ENCODE measurements around the gene BIRC5.

BIRC5 gene

GRCh38 chr17:78268951-78269905, 55.2 kb downstream of the BIRC5 start:
- no peak for DNase-seq (ENCODE audit: low spot score)

GRCh38 chr17:78269955-78270381, 55.9 kb downstream of the BIRC5 start:
- DNase-seq (ENCODE audit: low spot score): no peak

More at GRCh38 chr17:78268951-78269905, 55.2 kb downstream of the BIRC5 start:
- in situ Hi-C loops (cut with MboI; ENCODE audit: low pct_unique_long_range_greater_than_20kb, low sequenced_read_pairs, unreplicated experiment): no loop called here
- TF ChIP-seq, protein P1, sequence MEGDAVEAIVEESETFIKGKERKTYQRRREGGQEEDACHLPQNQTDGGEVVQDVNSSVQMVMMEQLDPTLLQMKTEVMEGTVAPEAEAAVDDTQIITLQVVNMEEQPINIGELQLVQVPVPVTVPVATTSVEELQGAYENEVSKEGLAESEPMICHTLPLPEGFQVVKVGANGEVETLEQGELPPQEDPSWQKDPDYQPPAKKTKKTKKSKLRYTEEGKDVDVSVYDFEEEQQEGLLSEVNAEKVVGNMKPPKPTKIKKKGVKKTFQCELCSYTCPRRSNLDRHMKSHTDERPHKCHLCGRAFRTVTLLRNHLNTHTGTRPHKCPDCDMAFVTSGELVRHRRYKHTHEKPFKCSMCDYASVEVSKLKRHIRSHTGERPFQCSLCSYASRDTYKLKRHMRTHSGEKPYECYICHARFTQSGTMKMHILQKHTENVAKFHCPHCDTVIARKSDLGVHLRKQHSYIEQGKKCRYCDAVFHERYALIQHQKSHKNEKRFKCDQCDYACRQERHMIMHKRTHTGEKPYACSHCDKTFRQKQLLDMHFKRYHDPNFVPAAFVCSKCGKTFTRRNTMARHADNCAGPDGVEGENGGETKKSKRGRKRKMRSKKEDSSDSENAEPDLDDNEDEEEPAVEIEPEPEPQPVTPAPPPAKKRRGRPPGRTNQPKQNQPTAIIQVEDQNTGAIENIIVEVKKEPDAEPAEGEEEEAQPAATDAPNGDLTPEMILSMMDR (IDR thresholded peaks at IDR 0.05; ENCODE audit: extremely low read depth, insufficient read depth, missing control alignments): no peak

DNA sequence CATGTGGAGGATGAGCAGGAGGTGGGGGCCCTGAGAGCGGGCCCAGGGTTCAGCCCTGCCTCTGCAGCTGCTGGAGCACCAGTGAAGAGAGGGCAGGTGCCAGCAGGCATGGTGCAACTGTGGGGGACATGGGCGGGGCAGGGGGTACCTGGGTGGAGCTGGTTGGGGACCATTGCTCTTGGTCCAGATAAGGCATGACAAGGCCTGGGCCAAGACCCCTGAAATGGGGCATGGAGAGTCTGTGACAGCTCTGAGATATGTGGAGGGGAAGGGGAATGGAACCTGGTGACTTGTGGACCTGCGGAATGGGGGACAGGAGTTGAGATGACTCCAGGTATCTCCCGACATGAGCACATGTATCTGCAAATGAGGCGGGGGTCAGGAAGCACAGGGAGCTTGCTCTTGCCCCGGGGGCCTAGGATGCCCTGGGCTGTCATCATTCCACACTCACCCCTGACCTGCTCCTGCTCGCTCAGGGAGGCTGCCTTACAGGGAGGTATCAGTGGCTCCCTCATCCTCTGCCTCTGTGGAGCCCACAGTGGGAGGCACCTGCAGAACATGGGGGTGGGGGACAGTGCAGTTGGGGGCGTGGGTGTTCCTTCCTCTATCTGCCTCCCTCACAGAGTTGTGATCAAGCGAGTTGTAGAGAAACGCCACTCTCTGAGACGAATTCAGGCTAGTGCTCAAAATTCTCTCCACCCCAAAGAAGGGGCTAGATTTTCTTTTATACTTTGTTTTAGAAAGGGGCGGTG, 57.5 kb downstream of the BIRC5 start:
- DNase-seq (ENCODE audit: low spot score): no peak
- in situ Hi-C loops (cut with MboI; ENCODE audit: low pct_unique_long_range_greater_than_20kb, low sequenced_read_pairs, unreplicated experiment): no loop called here
- TF ChIP-seq, protein P1 (IDR thresholded peaks at IDR 0.05; ENCODE audit: extremely low read depth, insufficient read depth, missing control alignments): no peak

More at GRCh38 chr17:78269955-78270381, 55.9 kb downstream of the BIRC5 start:
- TF ChIP-seq, protein P1 (IDR thresholded peaks at IDR 0.05; ENCODE audit: extremely low read depth, insufficient read depth, missing control alignments): no peak
- in situ Hi-C loops (cut with MboI; ENCODE audit: low pct_unique_long_range_greater_than_20kb, low sequenced_read_pairs, unreplicated experiment): no loop called here

DNA sequence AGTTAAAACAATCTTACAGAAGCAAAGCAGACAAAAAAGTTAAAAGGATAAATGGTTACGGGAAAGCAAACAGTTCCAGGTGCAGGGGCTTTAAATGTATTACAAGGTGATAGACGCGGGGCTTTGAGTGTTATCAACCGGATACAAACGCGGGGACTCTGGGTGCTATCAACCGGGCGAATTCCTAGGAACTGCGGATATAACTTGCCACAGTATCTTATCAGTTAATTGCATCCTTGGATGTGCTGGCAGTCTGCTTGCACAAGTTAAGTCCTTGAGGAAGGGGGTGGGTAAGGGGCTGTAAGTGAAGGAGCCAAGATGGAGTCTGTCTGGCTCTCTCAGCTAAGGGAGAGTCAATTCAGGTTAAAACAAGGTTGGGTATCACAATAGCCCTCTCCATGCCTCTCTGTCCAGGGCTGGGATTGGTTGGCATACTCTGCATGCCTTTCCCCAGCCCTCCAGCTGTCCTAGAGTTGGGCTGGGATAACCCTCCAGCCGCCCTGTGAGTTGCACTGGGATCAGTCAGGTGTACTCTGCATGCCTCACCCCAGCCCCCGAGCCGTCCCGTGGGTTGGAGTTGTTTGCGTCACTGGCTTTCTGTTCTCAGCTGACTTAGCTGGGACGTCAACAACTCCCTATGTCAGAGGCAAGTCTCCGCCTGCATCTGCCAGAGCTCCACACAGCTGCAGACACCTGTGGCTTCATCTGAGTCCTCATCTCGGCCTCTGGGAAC, 58.3 kb downstream of the BIRC5 start:
- DNase-seq (ENCODE audit: low spot score): no peak
- in situ Hi-C loops (cut with MboI; ENCODE audit: low pct_unique_long_range_greater_than_20kb, low sequenced_read_pairs, unreplicated experiment): no loop called here
- TF ChIP-seq, protein P1 (IDR thresholded peaks at IDR 0.05; ENCODE audit: extremely low read depth, insufficient read depth, missing control alignments): no peak

- DNase-seq (ENCODE audit: low spot score): no peak
- in situ Hi-C loops (cut with MboI; ENCODE audit: low pct_unique_long_range_greater_than_20kb, low sequenced_read_pairs, unreplicated experiment): no loop called here
- TF ChIP-seq, protein P1 (IDR thresholded peaks at IDR 0.05; ENCODE audit: extremely low read depth, insufficient read depth, missing control alignments): no peak
Measured at GRCh38 chr17:78272914-78273258, 58.8 kb downstream of the BIRC5 start.

DNA sequence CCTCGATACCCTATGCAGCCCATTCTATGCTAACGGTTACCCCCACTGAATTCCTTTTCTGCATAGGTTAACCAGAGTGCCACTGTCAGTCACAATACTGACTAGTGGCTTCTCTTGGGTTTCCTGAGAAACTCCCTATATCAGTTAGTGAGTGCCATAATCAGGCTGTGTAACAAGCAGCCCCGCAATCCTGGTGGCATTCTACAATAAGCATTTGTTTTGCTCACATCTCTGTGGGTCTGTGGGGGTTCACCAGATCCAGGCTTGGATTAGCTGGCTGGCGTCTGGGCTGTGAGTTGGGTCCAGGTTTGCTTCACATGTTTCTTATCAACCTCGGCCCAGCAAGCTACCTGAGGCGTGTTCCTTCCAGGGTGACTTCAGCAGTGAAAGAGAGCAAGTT, 59.8 kb downstream of the BIRC5 start:
- no peak for DNase-seq (ENCODE audit: low spot score)
- in situ Hi-C loops (cut with MboI; ENCODE audit: low pct_unique_long_range_greater_than_20kb, low sequenced_read_pairs, unreplicated experiment): no loop called here
- TF ChIP-seq, protein P1 (IDR thresholded peaks at IDR 0.05; ENCODE audit: extremely low read depth, insufficient read depth, missing control alignments): no peak

Data from GM13977 (cell line).